GM12878 (cell line): ENCODE data around the gene SEC16A. TPM values are rescaled to one million over a fixed set of nuclear protein-coding genes. Genes with fewer than 3 reads are reported as not detected.

Experiments
- ATAC-seq: fragments of 200-7000 bp; cut with Tn5 transposase; 3 replicates; pipeline ENCODE4 v1.9.1; 2020; ENCODE audit warnings: mild to moderate bottlenecking, moderate library complexity
- BruUV-seq: library from RNA; stranded (reverse); fragments of 400-500 nt; replicated peaks from 2 replicates; lab custom pipeline; 2021; lab: Mats Ljungman, UMichigan
- CTCF ChIA-PET: fragments of 300-600 bp; sonication (Branson Sonifier 250); formaldehyde crosslinking; extraction: SDS; loops from one replicate; lab custom pipeline; 2021; ENCODE audit warnings: inconsistent platforms; lab: Yijun Ruan, JAX
- POLR2A ChIA-PET: fragments of 350-600 bp; formaldehyde crosslinking; extraction: SDS; loops from one replicate; lab custom pipeline; 2021; ENCODE audit warnings: inconsistent platforms; lab: Charles Lee
- RAD21 ChIA-PET: fragments of 300-600 bp; sonication (Branson Sonifier 250); formaldehyde crosslinking; loops from one replicate; lab custom pipeline; 2023; ENCODE audit warnings: antibody characterized with exemption; ENCODE audit not compliant: unreplicated experiment; lab: Charles Lee
- SMC1A ChIA-PET: fragments of 300-600 bp; sonication (Branson Sonifier 250); formaldehyde crosslinking; loops from one replicate; lab custom pipeline; 2023; ENCODE audit not compliant: unreplicated experiment, uncharacterized antibody; lab: Charles Lee
- DNase-seq: peaks from one replicate; pipeline ENCODE4 v3.0.0-alpha.2; 2011; ENCODE audit warnings: low read depth, low spot score
- FAIRE-seq: peaks from 3 replicates; lab custom pipeline; 2011; peaks lifted over from hg19 to GRCh38; lab: Jason Lieb, UNC
- H2AFZ ChIP-seq: 2 replicates; pipeline ENCODE4 v1.6.0; 2011; ENCODE audit warnings: low read depth, low read length, control low read depth; ENCODE audit not compliant: control insufficient read depth
- H3K27ac ChIP-seq: 2 replicates; pipeline ENCODE4 v1.5.1; 2011; ENCODE audit warnings: control low read depth; ENCODE audit not compliant: control insufficient read depth, insufficient read depth
- H3K27me3 ChIP-seq, 2 experiments: replicated peaks in 1 of 2; 2 replicates each; pipeline versions ENCODE4 v1.6.0 to v1.6.1; 2011; ENCODE audit warnings: low read length in 1 of 2; ENCODE audit not compliant: control insufficient read depth in 2 of 2, insufficient read depth in 2 of 2
- H3K36me3 ChIP-seq, 2 experiments: 2 replicates each; pipeline ENCODE4 v1.5.1; 2011; ENCODE audit warnings: low read length in 1 of 2; ENCODE audit not compliant: control insufficient read depth in 2 of 2, insufficient read depth in 2 of 2
- H3K4me1 ChIP-seq: 2 replicates; pipeline ENCODE4 v1.6.1; 2011; ENCODE audit warnings: mild to moderate bottlenecking, low read length, moderate library complexity, mixed read lengths; ENCODE audit not compliant: control insufficient read depth, insufficient read depth
- H3K4me2 ChIP-seq: 2 replicates; pipeline ENCODE4 v1.6.0; 2011; ENCODE audit warnings: control low read depth; ENCODE audit not compliant: control insufficient read depth, insufficient read depth
- H3K4me3 ChIP-seq: fragments of 200-600 bp; sonication (generic); 2 replicates; pipeline ENCODE4 v1.5.1; 2016
- H3K79me2 ChIP-seq: 2 replicates; pipeline ENCODE4 v1.6.0; 2011; ENCODE audit warnings: low read length; ENCODE audit not compliant: control insufficient read depth, insufficient read depth
- H3K9ac ChIP-seq: 2 replicates; pipeline ENCODE4 v1.8.0; 2011; ENCODE audit warnings: low read length, control low read depth, mixed read lengths; ENCODE audit not compliant: control insufficient read depth, insufficient read depth
- H3K9me3 ChIP-seq: replicated peaks from 3 replicates; pipeline ENCODE4 v1.5.1; 2011; ENCODE audit warnings: mild to moderate bottlenecking, low read length; ENCODE audit not compliant: control insufficient read depth, insufficient read depth
- H4K20me1 ChIP-seq: 2 replicates; pipeline ENCODE4 v1.6.0; 2011; ENCODE audit not compliant: control insufficient read depth, insufficient read depth
- GABPA ChIP-seq: IDR thresholded peaks from 2 replicates; pipeline ENCODE4 v1.6.1; 2014; ENCODE audit warnings: antibody characterized with exemption, low read depth, mild to moderate bottlenecking, inconsistent platforms
- KLF5 ChIP-seq: fragments of 450-650 bp; IDR thresholded peaks from 2 replicates; pipeline ENCODE4 v1.6.1; 2014; ENCODE audit warnings: mild to moderate bottlenecking; ENCODE audit not compliant: partially characterized antibody
- LARP7 ChIP-seq: fragments of 450-650 bp; IDR thresholded peaks from 2 replicates; pipeline ENCODE4 v1.6.1; 2017; ENCODE audit warnings: mild to moderate bottlenecking
- MAX ChIP-seq: IDR thresholded peaks from 2 replicates; pipeline ENCODE4 v1.6.1; 2012; ENCODE audit warnings: low read depth, low read length, improper control_type of control experiment
- MLLT1 ChIP-seq: fragments of 450-650 bp; IDR thresholded peaks from 2 replicates; pipeline ENCODE4 v1.6.1; 2016; ENCODE audit warnings: mild to moderate bottlenecking
- MXI1 ChIP-seq: fragments of 150-350 bp; IDR thresholded peaks from 2 replicates; pipeline ENCODE4 v1.6.1; 2011; ENCODE audit warnings: low read depth, mild to moderate bottlenecking, inconsistent platforms, low read length, improper control_type of control experiment
- NFYA ChIP-seq: IDR thresholded peaks from 2 replicates; pipeline ENCODE4 v1.6.1; 2011; ENCODE audit warnings: low read depth, mild to moderate bottlenecking, low read length, improper control_type of control experiment, borderline replicate concordance
- SPI1 ChIP-seq: IDR thresholded peaks from 2 replicates; pipeline ENCODE4 v1.6.1; 2011; ENCODE audit warnings: low read depth, mild to moderate bottlenecking, low read length, moderate library complexity, borderline replicate concordance; ENCODE audit not compliant: insufficient read depth
- WGBS: methylation state at CpG from one replicate; pipeline ENCODE4 v1.1.6; 2016; ENCODE audit warnings: low lambda C conversion rate; ENCODE audit not compliant: insufficient replicate concordance, insufficient coverage; ENCODE audit errors: missing lambda C conversion rate; 5-methylcytosine and 5-hydroxymethylcytosine counted together
- in situ Hi-C: fragments of 300-500 bp; cut with MboI; formaldehyde crosslinking; loops from 9 replicates; pipeline ENCODE4 v1.14.3; 2018; ENCODE audit warnings: mixed read lengths
- intact Hi-C: fragments of 100-400 bp; cut with micrococcal nuclease; formaldehyde crosslinking; loops from one replicate; pipeline ENCODE4 v1.14.2; 2022; ENCODE audit not compliant: unreplicated experiment
- polyA plus RNA-seq, 11 experiments: library from polyadenylated mRNA; depleted of rRNA in 4 of 11; unstranded in 6 of 11; stranded (reverse) in 5 of 11; fragments of >200 nt; fragmentation: Nextera tagmentation in 4 of 11; fragmentation: Illumina TruSeq in 1 of 11; extraction: Ambion mirVana in 4 of 11; extraction: Trizol in 1 of 11; gene quantifications; 1 replicate in 1 of 11; 2 replicates in 10 of 11; pipeline versions ENCODE4 v1.2.1 to v1.2.3, GENCODE V29; 2011 to 2016; ENCODE audit warnings: inconsistent platforms in 2 of 11, missing spikeins in 2 of 11, low read depth in 1 of 11
- total RNA-seq, 4 experiments: library from RNA; depleted of rRNA in 3 of 4; stranded (reverse); fragments of >200 nt in 3 of 4; fragmentation: Illumina TruSeq in 1 of 4; extraction: Trizol in 1 of 4; gene quantifications; 2 replicates each; pipeline versions ENCODE4 v1.2.1 to v1.2.3, GENCODE V29; 2013 to 2021
- TF ChIP-seq, protein P1 (sequence below): fragments of 450-650 bp; IDR thresholded peaks from 2 replicates; pipeline ENCODE4 v1.6.1; 2018; ENCODE audit warnings: borderline replicate concordance, mild to moderate bottlenecking; ENCODE audit not compliant: partially characterized antibody

The SEC16A gene
- total and polyA plus RNA-seq, 10 of the 15 experiments (the other 5 are each of a cell fraction or from before 2014, with no cell fraction given), result 9.9 to 59.1 (median 21.7) TPM

DNA sequence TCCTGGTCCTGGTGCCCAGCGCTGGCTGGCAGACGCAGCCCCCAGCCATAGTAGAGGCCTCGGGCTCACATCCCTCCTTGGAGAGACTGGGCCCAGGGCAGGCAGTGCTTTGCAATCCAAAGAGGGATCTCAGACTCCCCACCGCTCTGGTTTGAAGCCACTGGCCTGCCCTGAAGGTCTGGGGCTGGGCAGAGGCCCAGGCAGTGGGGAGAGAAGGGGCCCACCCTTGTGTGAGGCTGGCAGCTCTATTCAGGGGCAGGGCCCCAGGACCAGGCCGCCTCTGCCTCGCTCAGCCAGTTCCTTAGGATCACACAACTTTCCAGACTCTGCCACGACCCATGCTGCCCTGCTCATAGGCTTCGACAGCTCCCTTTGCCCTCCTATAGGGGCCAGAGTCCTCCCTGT, 10.7 kb upstream of the SEC16A start:
- Histone ChIP-seq H2AFZ (no peak overlapping the region), H3K4me3 (no peak overlapping the region), H3K9me3 (no peaks in the 10 kb centered on the region), H3K9ac (no peak overlapping the region), H4K20me1 (no peaks in the 10 kb centered on the region), H3K79me2 (no peaks in the 10 kb centered on the region), H3K27ac (no peak overlapping the region), H3K4me1 (no peaks in the 10 kb centered on the region), H3K4me2 (no peak overlapping the region), H3K27me3 (no peaks in the 10 kb centered on the region), H3K36me3 (peaks cover 0 to 15% of the 10 kb centered on the region in 2 experiments; a peak in 2 of 4 replicates)
- ChIA-PET RAD21 (no interaction called here), SMC1A (no interaction called here), POLR2A (no interaction called here), CTCF (no interaction called here)
- TF ChIP-seq NFYA (no peak), SPI1 (no peak), MXI1 (no peak), GABPA (no peak), LARP7 (no peak), MLLT1 (no peak), MAX (no peak), KLF5 (no peak)
- TF ChIP-seq, protein P1, sequence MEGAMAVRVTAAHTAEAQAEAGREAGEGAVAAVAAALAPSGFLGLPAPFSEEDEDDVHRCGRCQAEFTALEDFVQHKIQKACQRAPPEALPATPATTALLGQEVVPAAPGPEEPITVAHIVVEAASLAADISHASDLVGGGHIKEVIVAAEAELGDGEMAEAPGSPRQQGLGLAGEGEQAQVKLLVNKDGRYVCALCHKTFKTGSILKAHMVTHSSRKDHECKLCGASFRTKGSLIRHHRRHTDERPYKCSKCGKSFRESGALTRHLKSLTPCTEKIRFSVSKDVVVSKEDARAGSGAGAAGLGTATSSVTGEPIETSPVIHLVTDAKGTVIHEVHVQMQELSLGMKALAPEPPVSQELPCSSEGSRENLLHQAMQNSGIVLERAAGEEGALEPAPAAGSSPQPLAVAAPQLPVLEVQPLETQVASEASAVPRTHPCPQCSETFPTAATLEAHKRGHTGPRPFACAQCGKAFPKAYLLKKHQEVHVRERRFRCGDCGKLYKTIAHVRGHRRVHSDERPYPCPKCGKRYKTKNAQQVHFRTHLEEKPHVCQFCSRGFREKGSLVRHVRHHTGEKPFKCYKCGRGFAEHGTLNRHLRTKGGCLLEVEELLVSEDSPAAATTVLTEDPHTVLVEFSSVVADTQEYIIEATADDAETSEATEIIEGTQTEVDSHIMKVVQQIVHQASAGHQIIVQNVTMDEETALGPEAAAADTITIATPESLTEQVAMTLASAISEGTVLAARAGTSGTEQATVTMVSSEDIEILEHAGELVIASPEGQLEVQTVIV, result no peak
- 73% methylated on average over 7 of the region's 8 CpGs for WGBS
- ATAC-seq, result peak; percentile 29
- intact Hi-C loops, result no loop called here
- no peak for FAIRE-seq
- no peak for DNase-seq
- in situ Hi-C loops, result loop anchor here (5.0 kb wide), 1 partner anchor 134 kb away; no protein-coding TSS in a partner anchor
- BruUV-seq, result no TSS peak
